Measurements from ENCODE around the gene BCL2L15. TPM values are rescaled to one million over a fixed set of nuclear protein-coding genes. Genes with fewer than 3 reads are reported as not detected.
A peak's percentile ranks its signal among the peaks of the same experiment; 100 is the strongest.

The BCL2L15 gene
- total and polyA plus RNA-seq, 10 of the 15 experiments (the other 5 are each of a cell fraction or from before 2014, with no cell fraction given) = 0.42 to 1.2 (median 0.59) TPM

- no peaks in the 10 kb centered on the region for H3K27me3 ChIP-seq (replicated peaks in 1 of 2; ENCODE audit: control insufficient read depth in 2 of 2, insufficient read depth in 2 of 2, low read length in 1 of 2)
- H3K4me2 ChIP-seq (ENCODE audit: control insufficient read depth, insufficient read depth) = no peak overlapping the region
- peaks cover 9% of the 10 kb centered on the region for H3K79me2 ChIP-seq (ENCODE audit: control insufficient read depth, insufficient read depth, low read length)
- FAIRE-seq = no peak
- H3K4me1 ChIP-seq (ENCODE audit: control insufficient read depth, insufficient read depth, low read length) = peaks cover 56% of the 10 kb centered on the region
- CTCF ChIA-PET = interaction anchor here (0.9 to 3.5 kb wide), 9 partner anchors 10 to 82 kb away, joined by 3 to 38 read pairs (median 6); partner anchors contain the start of genes AP4B1, DCLRE1B and HIPK1
- RAD21 ChIA-PET (ENCODE audit: unreplicated experiment) = interaction anchor here (1.0 to 9.7 kb wide), 11 partner anchors 9 to 122 kb away, joined by 3 to 189 read pairs (median 5); partner anchors contain the start of genes AP4B1, DCLRE1B and HIPK1
- 94% methylated on average over 2 of the region's 2 CpGs for WGBS (ENCODE audit: insufficient coverage, insufficient replicate concordance, low lambda C conversion rate, missing lambda C conversion rate)
- in situ Hi-C loops (cut with MboI) = no loop called here
- SMC1A ChIA-PET (ENCODE audit: uncharacterized antibody, unreplicated experiment) = interaction anchor here (1.0 to 15.2 kb wide), 12 partner anchors 10 to 91 kb away, joined by 3 to 396 read pairs (median 4); partner anchors contain the start of genes AP4B1, DCLRE1B and HIPK1
- DNase-seq (ENCODE audit: low read depth, low spot score) = peak; percentile 34
- no peaks in the 10 kb centered on the region for H3K9me3 ChIP-seq (replicated peaks; ENCODE audit: control insufficient read depth, insufficient read depth, low read length)
- no TSS peak for BruUV-seq (replicated peaks)
- intact Hi-C loops (cut with micrococcal nuclease; ENCODE audit: unreplicated experiment) = no loop called here
- no peak overlapping the region for H3K9ac ChIP-seq (ENCODE audit: control insufficient read depth, insufficient read depth, low read length)
- no peak overlapping the region for H2AFZ ChIP-seq (ENCODE audit: control insufficient read depth, low read depth, low read length)
- no peak overlapping the region for H3K27ac ChIP-seq (ENCODE audit: control insufficient read depth, insufficient read depth)
- ATAC-seq = peak; percentile 58
- H3K36me3 ChIP-seq (ENCODE audit: control insufficient read depth in 2 of 2, insufficient read depth in 2 of 2, low read length in 1 of 2) = no peaks in the 10 kb centered on the region
- no peaks in the 10 kb centered on the region for H4K20me1 ChIP-seq (ENCODE audit: control insufficient read depth, insufficient read depth)
- no peak overlapping the region for H3K4me3 ChIP-seq
- POLR2A ChIA-PET = interaction anchor here (0.7 to 10.4 kb wide), 9 partner anchors 9 to 71 kb away, joined by 3 to 111 read pairs (median 3); partner anchors contain the start of gene AP4B1
- TF ChIP-seq ZNF622 (IDR thresholded peaks at IDR 0.05) = no peak
- 0 out of 2 replicates have a peak, but pooled peaks have one; percentile 20 for TF ChIP-seq RUNX3 (IDR thresholded peaks at IDR 0.05; ENCODE audit: low read length)
- no peak for TF ChIP-seq HDAC6 (IDR thresholded peaks at IDR 0.05; ENCODE audit: unreplicated experiment)
- TF ChIP-seq CBFB (IDR thresholded peaks at IDR 0.05; ENCODE audit: low read depth) = no peak
- TF ChIP-seq, protein P1, sequence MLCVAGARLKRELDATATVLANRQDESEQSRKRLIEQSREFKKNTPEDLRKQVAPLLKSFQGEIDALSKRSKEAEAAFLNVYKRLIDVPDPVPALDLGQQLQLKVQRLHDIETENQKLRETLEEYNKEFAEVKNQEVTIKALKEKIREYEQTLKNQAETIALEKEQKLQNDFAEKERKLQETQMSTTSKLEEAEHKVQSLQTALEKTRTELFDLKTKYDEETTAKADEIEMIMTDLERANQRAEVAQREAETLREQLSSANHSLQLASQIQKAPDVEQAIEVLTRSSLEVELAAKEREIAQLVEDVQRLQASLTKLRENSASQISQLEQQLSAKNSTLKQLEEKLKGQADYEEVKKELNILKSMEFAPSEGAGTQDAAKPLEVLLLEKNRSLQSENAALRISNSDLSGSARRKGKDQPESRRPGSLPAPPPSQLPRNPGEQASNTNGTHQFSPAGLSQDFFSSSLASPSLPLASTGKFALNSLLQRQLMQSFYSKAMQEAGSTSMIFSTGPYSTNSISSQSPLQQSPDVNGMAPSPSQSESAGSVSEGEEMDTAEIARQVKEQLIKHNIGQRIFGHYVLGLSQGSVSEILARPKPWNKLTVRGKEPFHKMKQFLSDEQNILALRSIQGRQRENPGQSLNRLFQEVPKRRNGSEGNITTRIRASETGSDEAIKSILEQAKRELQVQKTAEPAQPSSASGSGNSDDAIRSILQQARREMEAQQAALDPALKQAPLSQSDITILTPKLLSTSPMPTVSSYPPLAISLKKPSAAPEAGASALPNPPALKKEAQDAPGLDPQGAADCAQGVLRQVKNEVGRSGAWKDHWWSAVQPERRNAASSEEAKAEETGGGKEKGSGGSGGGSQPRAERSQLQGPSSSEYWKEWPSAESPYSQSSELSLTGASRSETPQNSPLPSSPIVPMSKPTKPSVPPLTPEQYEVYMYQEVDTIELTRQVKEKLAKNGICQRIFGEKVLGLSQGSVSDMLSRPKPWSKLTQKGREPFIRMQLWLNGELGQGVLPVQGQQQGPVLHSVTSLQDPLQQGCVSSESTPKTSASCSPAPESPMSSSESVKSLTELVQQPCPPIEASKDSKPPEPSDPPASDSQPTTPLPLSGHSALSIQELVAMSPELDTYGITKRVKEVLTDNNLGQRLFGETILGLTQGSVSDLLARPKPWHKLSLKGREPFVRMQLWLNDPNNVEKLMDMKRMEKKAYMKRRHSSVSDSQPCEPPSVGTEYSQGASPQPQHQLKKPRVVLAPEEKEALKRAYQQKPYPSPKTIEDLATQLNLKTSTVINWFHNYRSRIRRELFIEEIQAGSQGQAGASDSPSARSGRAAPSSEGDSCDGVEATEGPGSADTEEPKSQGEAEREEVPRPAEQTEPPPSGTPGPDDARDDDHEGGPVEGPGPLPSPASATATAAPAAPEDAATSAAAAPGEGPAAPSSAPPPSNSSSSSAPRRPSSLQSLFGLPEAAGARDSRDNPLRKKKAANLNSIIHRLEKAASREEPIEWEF (IDR thresholded peaks at IDR 0.05; ENCODE audit: insufficient replicate concordance, low read depth, low read length) = no peak
- TF ChIP-seq RB1 (IDR thresholded peaks at IDR 0.05; ENCODE audit: borderline replicate concordance) = no peak; the same call in 1 of the 2 replicates
- TF ChIP-seq CEBPB (IDR thresholded peaks at IDR 0.05; ENCODE audit: borderline replicate concordance in 1 of 2, low read depth in 2 of 2, low read length in 2 of 2) = no peak
- TF ChIP-seq, protein P2, sequence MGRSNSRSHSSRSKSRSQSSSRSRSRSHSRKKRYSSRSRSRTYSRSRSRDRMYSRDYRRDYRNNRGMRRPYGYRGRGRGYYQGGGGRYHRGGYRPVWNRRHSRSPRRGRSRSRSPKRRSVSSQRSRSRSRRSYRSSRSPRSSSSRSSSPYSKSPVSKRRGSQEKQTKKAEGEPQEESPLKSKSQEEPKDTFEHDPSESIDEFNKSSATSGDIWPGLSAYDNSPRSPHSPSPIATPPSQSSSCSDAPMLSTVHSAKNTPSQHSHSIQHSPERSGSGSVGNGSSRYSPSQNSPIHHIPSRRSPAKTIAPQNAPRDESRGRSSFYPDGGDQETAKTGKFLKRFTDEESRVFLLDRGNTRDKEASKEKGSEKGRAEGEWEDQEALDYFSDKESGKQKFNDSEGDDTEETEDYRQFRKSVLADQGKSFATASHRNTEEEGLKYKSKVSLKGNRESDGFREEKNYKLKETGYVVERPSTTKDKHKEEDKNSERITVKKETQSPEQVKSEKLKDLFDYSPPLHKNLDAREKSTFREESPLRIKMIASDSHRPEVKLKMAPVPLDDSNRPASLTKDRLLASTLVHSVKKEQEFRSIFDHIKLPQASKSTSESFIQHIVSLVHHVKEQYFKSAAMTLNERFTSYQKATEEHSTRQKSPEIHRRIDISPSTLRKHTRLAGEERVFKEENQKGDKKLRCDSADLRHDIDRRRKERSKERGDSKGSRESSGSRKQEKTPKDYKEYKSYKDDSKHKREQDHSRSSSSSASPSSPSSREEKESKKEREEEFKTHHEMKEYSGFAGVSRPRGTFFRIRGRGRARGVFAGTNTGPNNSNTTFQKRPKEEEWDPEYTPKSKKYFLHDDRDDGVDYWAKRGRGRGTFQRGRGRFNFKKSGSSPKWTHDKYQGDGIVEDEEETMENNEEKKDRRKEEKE (IDR thresholded peaks at IDR 0.05) = no peak
- no peak for TF ChIP-seq MYB (IDR thresholded peaks at IDR 0.05; ENCODE audit: borderline replicate concordance, low read depth, low read length)
- peak; percentile 44; the same call in 1 of the 2 replicates for TF ChIP-seq ATF7 (IDR thresholded peaks at IDR 0.05; ENCODE audit: low read depth)
- TF ChIP-seq, protein P3, sequence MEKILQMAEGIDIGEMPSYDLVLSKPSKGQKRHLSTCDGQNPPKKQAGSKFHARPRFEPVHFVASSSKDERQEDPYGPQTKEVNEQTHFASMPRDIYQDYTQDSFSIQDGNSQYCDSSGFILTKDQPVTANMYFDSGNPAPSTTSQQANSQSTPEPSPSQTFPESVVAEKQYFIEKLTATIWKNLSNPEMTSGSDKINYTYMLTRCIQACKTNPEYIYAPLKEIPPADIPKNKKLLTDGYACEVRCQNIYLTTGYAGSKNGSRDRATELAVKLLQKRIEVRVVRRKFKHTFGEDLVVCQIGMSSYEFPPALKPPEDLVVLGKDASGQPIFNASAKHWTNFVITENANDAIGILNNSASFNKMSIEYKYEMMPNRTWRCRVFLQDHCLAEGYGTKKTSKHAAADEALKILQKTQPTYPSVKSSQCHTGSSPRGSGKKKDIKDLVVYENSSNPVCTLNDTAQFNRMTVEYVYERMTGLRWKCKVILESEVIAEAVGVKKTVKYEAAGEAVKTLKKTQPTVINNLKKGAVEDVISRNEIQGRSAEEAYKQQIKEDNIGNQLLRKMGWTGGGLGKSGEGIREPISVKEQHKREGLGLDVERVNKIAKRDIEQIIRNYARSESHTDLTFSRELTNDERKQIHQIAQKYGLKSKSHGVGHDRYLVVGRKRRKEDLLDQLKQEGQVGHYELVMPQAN (conservative IDR thresholded peaks at IDR 0.05) = no peak
- TF ChIP-seq BHLHE40 (IDR thresholded peaks at IDR 0.05; ENCODE audit: borderline replicate concordance in 1 of 2, low read depth in 2 of 2, low read length in 1 of 2) = peak in 1 of 2 experiments; percentile 22; a peak in 1 of 4 replicates
Observed at GRCh38 chr1:113875714-113876113, 11.7 kb downstream of the BCL2L15 start.

All from GM12878 (cell line).